Measurements from ENCODE around the gene DGKZ.

The DGKZ gene

GRCh38 chr11:46352063-46352841 lies 5.0 kb downstream of the DGKZ start:
- Histone ChIP-seq H3K4me1 (ENCODE audit: control insufficient read depth, insufficient read depth, low read length) (peaks cover 51% of the 10 kb centered on the region), H3K4me3 (ENCODE audit: low read length) (no peak overlapping the region), H3K9me3 (ENCODE audit: control insufficient read depth, low read length) (no peaks in the 10 kb centered on the region), H3K36me3 (ENCODE audit: control insufficient read depth, insufficient read depth, low read length) (no peaks in the 10 kb centered on the region), H3K9ac (ENCODE audit: low read length) (peak overlapping the region; percentile 58), H3K27me3 (ENCODE audit: control insufficient read depth, insufficient read depth, low read length) (no peaks in the 10 kb centered on the region)

- no peak overlapping the region for H3K4me3 ChIP-seq (ENCODE audit: low read length)
- no peaks in the 10 kb centered on the region for H3K36me3 ChIP-seq (ENCODE audit: control insufficient read depth, insufficient read depth, low read length)
- H3K9me3 ChIP-seq (ENCODE audit: control insufficient read depth, low read length) = no peaks in the 10 kb centered on the region
- peaks cover 53% of the 10 kb centered on the region for H3K4me1 ChIP-seq (ENCODE audit: control insufficient read depth, insufficient read depth, low read length)
- no peaks in the 10 kb centered on the region for H3K27me3 ChIP-seq (ENCODE audit: control insufficient read depth, insufficient read depth, low read length)
- no peak overlapping the region for H3K9ac ChIP-seq (ENCODE audit: low read length)
Measured at GRCh38 chr11:46353698-46354097, 6.4 kb downstream of the DGKZ start.

- no peaks in the 10 kb centered on the region for H3K27me3 ChIP-seq (ENCODE audit: control insufficient read depth, insufficient read depth, low read length)
- no peak overlapping the region for H3K4me3 ChIP-seq (ENCODE audit: low read length)
- peaks cover 42% of the 10 kb centered on the region for H3K4me1 ChIP-seq (ENCODE audit: control insufficient read depth, insufficient read depth, low read length)
- peak overlapping the region; percentile 26 for H3K9ac ChIP-seq (ENCODE audit: low read length)
- H3K36me3 ChIP-seq (ENCODE audit: control insufficient read depth, insufficient read depth, low read length) = no peaks in the 10 kb centered on the region
- H3K9me3 ChIP-seq (ENCODE audit: control insufficient read depth, low read length) = no peaks in the 10 kb centered on the region
Measured at GRCh38 chr11:46356924-46357482, 9.7 kb downstream of the DGKZ start.

- Histone ChIP-seq H3K4me3 (ENCODE audit: low read length) (no peak overlapping the region), H3K27me3 (ENCODE audit: control insufficient read depth, insufficient read depth, low read length) (no peaks in the 10 kb centered on the region), H3K9me3 (ENCODE audit: control insufficient read depth, low read length) (no peaks in the 10 kb centered on the region), H3K36me3 (ENCODE audit: control insufficient read depth, insufficient read depth, low read length) (no peaks in the 10 kb centered on the region), H3K4me1 (ENCODE audit: control insufficient read depth, insufficient read depth, low read length) (peaks cover 42% of the 10 kb centered on the region), H3K9ac (ENCODE audit: low read length) (peak overlapping the region; percentile 26)
Measured at GRCh38 chr11:46357483-46357936, 10.2 kb downstream of the DGKZ start.

GRCh38 chr11:46359953-46360352 lies 12.7 kb downstream of the DGKZ start:
- Histone ChIP-seq H3K9ac (ENCODE audit: low read length) (no peak overlapping the region), H3K9me3 (ENCODE audit: control insufficient read depth, low read length) (no peaks in the 10 kb centered on the region), H3K27me3 (ENCODE audit: control insufficient read depth, insufficient read depth, low read length) (no peaks in the 10 kb centered on the region), H3K4me3 (ENCODE audit: low read length) (no peak overlapping the region), H3K4me1 (ENCODE audit: control insufficient read depth, insufficient read depth, low read length) (peaks cover 51% of the 10 kb centered on the region), H3K36me3 (ENCODE audit: control insufficient read depth, insufficient read depth, low read length) (no peaks in the 10 kb centered on the region)

- H3K4me3 ChIP-seq (ENCODE audit: low read length) = no peak overlapping the region
- H3K9ac ChIP-seq (ENCODE audit: low read length) = peak overlapping the region; percentile 53
- peaks cover 51% of the 10 kb centered on the region for H3K4me1 ChIP-seq (ENCODE audit: control insufficient read depth, insufficient read depth, low read length)
Measured at GRCh38 chr11:46360878-46361277, 13.6 kb downstream of the DGKZ start.

GRCh38 chr11:46361283-46362155 lies 14.3 kb downstream of the DGKZ start:
- no peaks in the 10 kb centered on the region for H3K36me3 ChIP-seq (ENCODE audit: control insufficient read depth, insufficient read depth, low read length)
- H3K9ac ChIP-seq (ENCODE audit: low read length) = peak overlapping the region; percentile 61
- no peaks in the 10 kb centered on the region for H3K27me3 ChIP-seq (ENCODE audit: control insufficient read depth, insufficient read depth, low read length)
- H3K4me3 ChIP-seq (ENCODE audit: low read length) = no peak overlapping the region
- no peaks in the 10 kb centered on the region for H3K9me3 ChIP-seq (ENCODE audit: control insufficient read depth, low read length)
- peaks cover 49% of the 10 kb centered on the region for H3K4me1 ChIP-seq (ENCODE audit: control insufficient read depth, insufficient read depth, low read length)

More at GRCh38 chr11:46360878-46361277, 13.6 kb downstream of the DGKZ start:
- Histone ChIP-seq H3K9me3 (ENCODE audit: control insufficient read depth, low read length) (no peaks in the 10 kb centered on the region), H3K36me3 (ENCODE audit: control insufficient read depth, insufficient read depth, low read length) (no peaks in the 10 kb centered on the region), H3K27me3 (ENCODE audit: control insufficient read depth, insufficient read depth, low read length) (no peaks in the 10 kb centered on the region)

GRCh38 chr11:46362156-46363030 lies 15.1 kb downstream of the DGKZ start:
- Histone ChIP-seq H3K36me3 (ENCODE audit: control insufficient read depth, insufficient read depth, low read length) (no peaks in the 10 kb centered on the region), H3K9ac (ENCODE audit: low read length) (peak overlapping the region; percentile 61), H3K4me1 (ENCODE audit: control insufficient read depth, insufficient read depth, low read length) (peaks cover 44% of the 10 kb centered on the region), H3K4me3 (ENCODE audit: low read length) (no peak overlapping the region), H3K27me3 (ENCODE audit: control insufficient read depth, insufficient read depth, low read length) (no peaks in the 10 kb centered on the region), H3K9me3 (ENCODE audit: control insufficient read depth, low read length) (no peaks in the 10 kb centered on the region)

GRCh38 chr11:46363031-46363407 lies 15.8 kb downstream of the DGKZ start:
- H3K9me3 ChIP-seq (ENCODE audit: control insufficient read depth, low read length) = no peaks in the 10 kb centered on the region
- no peaks in the 10 kb centered on the region for H3K27me3 ChIP-seq (ENCODE audit: control insufficient read depth, insufficient read depth, low read length)
- H3K4me1 ChIP-seq (ENCODE audit: control insufficient read depth, insufficient read depth, low read length) = peaks cover 42% of the 10 kb centered on the region
- H3K9ac ChIP-seq (ENCODE audit: low read length) = peak overlapping the region; percentile 41
- no peak overlapping the region for H3K4me3 ChIP-seq (ENCODE audit: low read length)
- no peaks in the 10 kb centered on the region for H3K36me3 ChIP-seq (ENCODE audit: control insufficient read depth, insufficient read depth, low read length)

GRCh38 chr11:46363455-46364005 lies 16.3 kb downstream of the DGKZ start:
- peaks cover 41% of the 10 kb centered on the region for H3K4me1 ChIP-seq (ENCODE audit: control insufficient read depth, insufficient read depth, low read length)
- no peak overlapping the region for H3K4me3 ChIP-seq (ENCODE audit: low read length)
- peak overlapping the region; percentile 41 for H3K9ac ChIP-seq (ENCODE audit: low read length)
- H3K36me3 ChIP-seq (ENCODE audit: control insufficient read depth, insufficient read depth, low read length) = peaks cover 2% of the 10 kb centered on the region
- H3K27me3 ChIP-seq (ENCODE audit: control insufficient read depth, insufficient read depth, low read length) = no peaks in the 10 kb centered on the region
- no peaks in the 10 kb centered on the region for H3K9me3 ChIP-seq (ENCODE audit: control insufficient read depth, low read length)

GRCh38 chr11:46364056-46364455 lies 16.8 kb downstream of the DGKZ start:
- Histone ChIP-seq H3K9me3 (ENCODE audit: control insufficient read depth, low read length) (no peaks in the 10 kb centered on the region), H3K9ac (ENCODE audit: low read length) (no peak overlapping the region), H3K36me3 (ENCODE audit: control insufficient read depth, insufficient read depth, low read length) (peaks cover 6% of the 10 kb centered on the region), H3K27me3 (ENCODE audit: control insufficient read depth, insufficient read depth, low read length) (no peaks in the 10 kb centered on the region), H3K4me3 (ENCODE audit: low read length) (no peak overlapping the region), H3K4me1 (ENCODE audit: control insufficient read depth, insufficient read depth, low read length) (peaks cover 41% of the 10 kb centered on the region)
